ENCODE results near the gene RMRP. TPM values are rescaled to one million over a fixed set of nuclear protein-coding genes. Genes with fewer than 3 reads are reported as not detected.
A peak's percentile ranks its signal among the peaks of the same experiment; 100 is the strongest.

Gene RMRP
- total RNA-seq, 2 donors from 2014 or later: 17,358 to 20,060 TPM

DNA sequence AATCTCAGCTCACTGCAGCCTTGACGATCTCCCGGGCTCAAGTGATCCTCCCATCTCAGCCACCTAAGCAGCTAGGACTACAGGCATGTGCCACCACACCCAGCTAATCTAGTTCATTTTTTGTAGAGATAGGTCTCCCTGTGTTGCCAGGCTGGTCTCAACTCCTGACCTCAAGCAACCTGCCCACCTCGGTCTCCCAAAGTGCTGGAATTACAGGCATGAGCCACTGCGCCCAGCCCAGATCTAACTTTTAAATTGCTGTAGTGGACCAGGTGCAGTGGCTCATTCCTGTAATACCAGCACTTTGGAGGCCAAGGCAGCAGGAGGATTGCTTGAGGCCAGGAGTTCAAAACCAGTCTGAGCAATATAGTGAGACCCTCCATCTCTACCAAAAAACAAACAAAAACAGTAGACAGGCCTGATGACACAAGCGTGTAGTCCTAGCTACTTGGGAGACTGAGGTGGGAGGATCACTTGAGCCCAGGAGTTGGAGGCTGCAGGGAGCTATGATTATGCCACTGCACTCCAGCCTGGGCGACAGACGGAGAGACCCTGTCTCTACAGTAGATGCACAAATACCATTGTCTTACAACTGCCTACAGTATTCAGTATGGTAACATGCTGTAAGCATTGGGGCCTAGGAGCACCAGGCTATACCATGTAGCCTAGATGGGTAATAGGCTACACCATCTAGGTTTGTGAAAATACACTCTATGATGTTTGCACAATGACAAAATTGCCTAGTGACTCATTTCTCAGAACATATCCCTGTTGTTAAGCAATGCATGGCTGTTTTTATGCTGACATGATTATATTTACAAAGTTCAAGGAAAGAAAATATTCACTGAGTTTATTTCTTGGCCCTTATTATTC, 5.6 kb downstream of the RMRP start:
- H3K27ac ChIP-seq (ENCODE audit: low read depth, low read length): no peak overlapping the region
- no peak overlapping the region for H3K4me3 Mint-ChIP-seq
- 92 to 94% methylated on average over 6 to 7 of the region's 7 CpGs for WGBS, 2 experiments (ENCODE audit: insufficient coverage in 1 of 2, insufficient read length in 1 of 2)
- H3K36me3 Mint-ChIP-seq (ENCODE audit: low read depth): no peaks in the 10 kb centered on the region
- no peak for TF ChIP-seq CTCF (conservative IDR thresholded peaks at IDR 0.05)
- no peaks in the 10 kb centered on the region for H3K27me3 ChIP-seq (ENCODE audit: control insufficient read depth, insufficient read depth, low read length, poor library complexity, severe bottlenecking)
- peaks cover 24% of the 10 kb centered on the region for H3K27me3 Mint-ChIP-seq (ENCODE audit: insufficient read depth)
- no peak overlapping the region for H3K9ac ChIP-seq (ENCODE audit: extremely low read depth, low read length, poor library complexity, severe bottlenecking)
- peaks cover 3% of the 10 kb centered on the region for H3K4me1 Mint-ChIP-seq
- DNase-seq: no peak
- no peaks in the 10 kb centered on the region for H3K9me3 Mint-ChIP-seq
- no peak overlapping the region for H3K27ac Mint-ChIP-seq
- no peak overlapping the region for H3K4me3 ChIP-seq (ENCODE audit: low read length)
- H3K4me1 ChIP-seq (ENCODE audit: control insufficient read depth, insufficient read depth, low read length): no peaks in the 10 kb centered on the region
- no peaks in the 10 kb centered on the region for H3K36me3 ChIP-seq (ENCODE audit: control insufficient read depth, insufficient read depth, low read length)
- H3K9me3 ChIP-seq (ENCODE audit: control insufficient read depth, low read length): no peaks in the 10 kb centered on the region

DNA sequence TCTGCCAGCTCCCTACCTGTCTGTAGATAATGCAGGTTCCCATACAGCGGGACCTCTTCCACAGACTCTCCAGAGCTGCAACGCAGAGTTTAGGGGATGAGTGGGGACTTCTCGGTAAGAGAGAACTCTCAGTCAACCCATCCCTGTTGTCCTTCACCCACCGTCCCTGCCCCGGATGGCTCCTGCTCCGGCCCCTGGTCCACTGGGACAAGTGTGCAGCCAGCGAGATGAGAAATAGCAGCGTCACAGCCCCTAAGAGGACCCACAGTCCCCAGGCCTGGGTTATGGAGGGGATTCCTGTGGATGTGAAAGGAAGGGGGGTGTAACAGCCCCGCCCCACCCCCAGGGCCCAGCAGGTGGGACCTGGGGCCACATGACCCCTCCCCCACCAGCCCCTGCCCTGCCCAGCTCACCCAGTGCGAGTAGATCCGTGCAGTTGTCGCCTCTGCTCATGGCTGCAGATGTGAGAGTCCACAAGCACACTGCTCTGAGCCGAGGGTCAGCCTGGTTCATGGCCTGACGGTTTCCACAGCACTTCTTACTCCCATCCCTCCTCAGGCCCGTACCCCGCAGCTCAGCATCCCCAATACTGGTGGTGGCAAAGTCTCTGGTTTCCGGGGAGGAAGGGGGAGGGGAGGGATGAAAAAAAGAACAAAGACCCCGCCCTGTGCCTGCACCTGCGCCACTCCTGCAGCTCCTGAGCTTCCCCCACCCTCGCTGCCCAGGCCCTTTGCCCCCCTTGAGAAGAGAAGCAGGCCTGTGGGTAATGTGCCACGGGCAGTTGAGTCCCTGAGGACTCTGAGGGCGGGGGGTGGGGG, 7.3 kb downstream of the RMRP start, which contains the start of gene SIT1:
Gene SIT1 (minus strand): TSS at position 591 of the 818 bp plus-strand sequence. CDS start 78 bp downstream, at position 513.
- Histone ChIP-seq H3K27ac (ENCODE audit: low read depth, low read length) (no peak within 1 kb of the TSS), H3K4me1 (ENCODE audit: control insufficient read depth, insufficient read depth, low read length) (no peaks in the 10 kb centered on the region), H3K27me3 (ENCODE audit: control insufficient read depth, insufficient read depth, low read length, poor library complexity, severe bottlenecking) (no peaks in the 10 kb centered on the region), H3K9ac (ENCODE audit: extremely low read depth, low read length, poor library complexity, severe bottlenecking) (no peak within 1 kb of the TSS), H3K9me3 (ENCODE audit: control insufficient read depth, low read length) (no peaks in the 10 kb centered on the region), H3K36me3 (ENCODE audit: control insufficient read depth, insufficient read depth, low read length) (no peaks in the 10 kb centered on the region), H3K4me3 (ENCODE audit: low read length) (no peak within 1 kb of the TSS)
- TF ChIP-seq CTCF (conservative IDR thresholded peaks at IDR 0.05): no peak
- 72% methylated on average over 5 to 22 of the region's 22 CpGs for WGBS, 2 experiments (ENCODE audit: insufficient coverage in 1 of 2, insufficient read length in 1 of 2)
- H3K27me3 Mint-ChIP-seq (ENCODE audit: insufficient read depth): peaks cover 12% of the 10 kb centered on the region
- peak; percentile 57 for DNase-seq
- no peaks in the 10 kb centered on the region for H3K9me3 Mint-ChIP-seq
- H3K4me3 Mint-ChIP-seq: no peak within 1 kb of the TSS
- peaks cover 3% of the 10 kb centered on the region for H3K4me1 Mint-ChIP-seq
- no peak within 1 kb of the TSS for H3K27ac Mint-ChIP-seq
- H3K36me3 Mint-ChIP-seq (ENCODE audit: low read depth): no peaks in the 10 kb centered on the region

GRCh38 chr9:35649431-35650340, 8.1 kb downstream of the RMRP start:
- no peaks in the 10 kb centered on the region for H3K9me3 ChIP-seq (ENCODE audit: control insufficient read depth, low read length)
- Mint-ChIP-seq H3K4me1 (peaks cover 3% of the 10 kb centered on the region), H3K27me3 (ENCODE audit: insufficient read depth) (peaks cover 12% of the 10 kb centered on the region), H3K4me3 (no peak overlapping the region), H3K27ac (no peak overlapping the region), H3K36me3 (ENCODE audit: low read depth) (no peaks in the 10 kb centered on the region), H3K9me3 (no peaks in the 10 kb centered on the region)
- no peaks in the 10 kb centered on the region for H3K36me3 ChIP-seq (ENCODE audit: control insufficient read depth, insufficient read depth, low read length)
- no peak overlapping the region for H3K27ac ChIP-seq (ENCODE audit: low read depth, low read length)
- 92 to 94% methylated on average over 12 to 26 of the region's 26 CpGs for WGBS, 2 experiments (ENCODE audit: insufficient coverage in 1 of 2, insufficient read length in 1 of 2)
- no peak for DNase-seq
- H3K27me3 ChIP-seq (ENCODE audit: control insufficient read depth, insufficient read depth, low read length, poor library complexity, severe bottlenecking): no peaks in the 10 kb centered on the region
- H3K4me1 ChIP-seq (ENCODE audit: control insufficient read depth, insufficient read depth, low read length): no peaks in the 10 kb centered on the region
- TF ChIP-seq CTCF (conservative IDR thresholded peaks at IDR 0.05): no peak
- H3K4me3 ChIP-seq (ENCODE audit: low read length): no peak overlapping the region
- no peak overlapping the region for H3K9ac ChIP-seq (ENCODE audit: extremely low read depth, low read length, poor library complexity, severe bottlenecking)

Data from endodermal cell (in vitro differentiated cells).